ENCODE measurements around the gene PMPCA. TPM values are rescaled to one million over a fixed set of nuclear protein-coding genes. Genes with fewer than 3 reads are reported as not detected.

Gene PMPCA
- total RNA-seq, 2 donors from 2014 or later = 82.7 to 85.4 TPM

GRCh38 chr9:136412962-136413361, 2.5 kb downstream of the PMPCA start:
- WGBS, 2 experiments (ENCODE audit: insufficient coverage in 1 of 2, insufficient read length in 1 of 2) = 95 to 96% methylated on average over 7 to 9 of the region's 9 CpGs
- Histone ChIP-seq H3K4me3 (ENCODE audit: low read length) (no peak overlapping the region), H3K36me3 (ENCODE audit: control insufficient read depth, insufficient read depth, low read length) (peaks cover 61% of the 10 kb centered on the region), H3K9ac (ENCODE audit: extremely low read depth, low read length, poor library complexity, severe bottlenecking) (no peak overlapping the region), H3K27me3 (ENCODE audit: control insufficient read depth, insufficient read depth, low read length, poor library complexity, severe bottlenecking) (no peaks in the 10 kb centered on the region), H3K9me3 (ENCODE audit: control insufficient read depth, low read length) (no peaks in the 10 kb centered on the region), H3K4me1 (ENCODE audit: control insufficient read depth, insufficient read depth, low read length) (peaks cover 5% of the 10 kb centered on the region), H3K27ac (ENCODE audit: low read depth, low read length) (no peak overlapping the region)
- Mint-ChIP-seq H3K4me3 (no peak overlapping the region), H3K27me3 (ENCODE audit: insufficient read depth) (no peaks in the 10 kb centered on the region), H3K9me3 (no peaks in the 10 kb centered on the region), H3K27ac (peak overlapping the region; percentile 30), H3K4me1 (peaks cover 20% of the 10 kb centered on the region), H3K36me3 (ENCODE audit: low read depth) (peaks cover 56% of the 10 kb centered on the region)
- TF ChIP-seq CTCF (conservative IDR thresholded peaks at IDR 0.05) = no peak
- DNase-seq = no peak

GRCh38 chr9:136416427-136416826, 6.0 kb downstream of the PMPCA start:
- Mint-ChIP-seq H3K4me1 (peaks cover 3% of the 10 kb centered on the region), H3K4me3 (no peak overlapping the region)
- WGBS, 2 experiments (ENCODE audit: insufficient coverage in 1 of 2, insufficient read length in 1 of 2) = 96 to 98% methylated on average over 7 to 8 of the region's 8 CpGs

GRCh38 chr9:136416914-136417313, 6.5 kb downstream of the PMPCA start:
- 94 to 98% methylated on average over 17 to 19 of the region's 19 CpGs for WGBS, 2 experiments (ENCODE audit: insufficient coverage in 1 of 2, insufficient read length in 1 of 2)
- no peak for TF ChIP-seq CTCF (conservative IDR thresholded peaks at IDR 0.05)
- peaks cover 86% of the 10 kb centered on the region for H3K36me3 ChIP-seq (ENCODE audit: control insufficient read depth, insufficient read depth, low read length)
- no peak overlapping the region for H3K9ac ChIP-seq (ENCODE audit: extremely low read depth, low read length, poor library complexity, severe bottlenecking)
- Mint-ChIP-seq H3K4me1 (no peaks in the 10 kb centered on the region), H3K27me3 (ENCODE audit: insufficient read depth) (no peaks in the 10 kb centered on the region), H3K36me3 (ENCODE audit: low read depth) (peaks cover 62% of the 10 kb centered on the region), H3K27ac (no peak overlapping the region), H3K4me3 (no peak overlapping the region), H3K9me3 (no peaks in the 10 kb centered on the region)
- H3K4me3 ChIP-seq (ENCODE audit: low read length) = no peak overlapping the region
- H3K4me1 ChIP-seq (ENCODE audit: control insufficient read depth, insufficient read depth, low read length) = peaks cover 1% of the 10 kb centered on the region
- no peaks in the 10 kb centered on the region for H3K9me3 ChIP-seq (ENCODE audit: control insufficient read depth, low read length)
- H3K27me3 ChIP-seq (ENCODE audit: control insufficient read depth, insufficient read depth, low read length, poor library complexity, severe bottlenecking) = no peaks in the 10 kb centered on the region
- no peak for DNase-seq
- H3K27ac ChIP-seq (ENCODE audit: low read depth, low read length) = no peak overlapping the region

More at GRCh38 chr9:136416427-136416826, 6.0 kb downstream of the PMPCA start:
- no peak for TF ChIP-seq CTCF (conservative IDR thresholded peaks at IDR 0.05)
- Histone ChIP-seq H3K4me3 (ENCODE audit: low read length) (no peak overlapping the region), H3K27ac (ENCODE audit: low read depth, low read length) (no peak overlapping the region), H3K27me3 (ENCODE audit: control insufficient read depth, insufficient read depth, low read length, poor library complexity, severe bottlenecking) (no peaks in the 10 kb centered on the region), H3K9ac (ENCODE audit: extremely low read depth, low read length, poor library complexity, severe bottlenecking) (no peak overlapping the region), H3K36me3 (ENCODE audit: control insufficient read depth, insufficient read depth, low read length) (peaks cover 83% of the 10 kb centered on the region), H3K4me1 (ENCODE audit: control insufficient read depth, insufficient read depth, low read length) (peaks cover 5% of the 10 kb centered on the region), H3K9me3 (ENCODE audit: control insufficient read depth, low read length) (no peaks in the 10 kb centered on the region)
- DNase-seq = no peak
- Mint-ChIP-seq H3K27ac (no peak overlapping the region), H3K36me3 (ENCODE audit: low read depth) (peaks cover 63% of the 10 kb centered on the region), H3K9me3 (no peaks in the 10 kb centered on the region), H3K27me3 (ENCODE audit: insufficient read depth) (no peaks in the 10 kb centered on the region)
